ENCODE measurements around the gene HELT.

The HELT gene

GRCh38 chr4:185033950-185034349, 15.7 kb downstream of the HELT start:
- H3K36me3 ChIP-seq (ENCODE audit: control insufficient read depth, insufficient read depth, low read length), result no peaks in the 10 kb centered on the region
- H4K8ac ChIP-seq (ENCODE audit: low read depth, low read length), result no peak overlapping the region
- H3K23ac ChIP-seq (ENCODE audit: low read length), result no peak overlapping the region
- DNase-seq, result no peak
- H4K5ac ChIP-seq (ENCODE audit: low read length), result no peak overlapping the region
- no peak overlapping the region for H2BK5ac ChIP-seq (ENCODE audit: low read length)
- H3K27ac ChIP-seq (ENCODE audit: low read depth, low read length), result no peak overlapping the region
- no peak overlapping the region for H2BK120ac ChIP-seq (ENCODE audit: low read depth, low read length)
- no CpG with 5 or more reads among the region's 6 CpGs for WGBS (ENCODE audit: extremely low coverage, insufficient coverage, low lambda C conversion rate)
- H3K79me2 ChIP-seq (ENCODE audit: control insufficient read depth, insufficient read depth, low read length), result no peaks in the 10 kb centered on the region
- no peak overlapping the region for H2BK15ac ChIP-seq (replicated peaks; ENCODE audit: low read depth)
- H3K4me2 ChIP-seq (ENCODE audit: low read length), result no peak overlapping the region
- no peak overlapping the region for H3K18ac ChIP-seq (ENCODE audit: low read length)
- no peak overlapping the region for H3K56ac ChIP-seq (ENCODE audit: low read length)
- H3K27me3 ChIP-seq (ENCODE audit: insufficient read depth, low read length, poor library complexity), result peaks cover 2% of the 10 kb centered on the region
- no peak overlapping the region for H3K4ac ChIP-seq (ENCODE audit: low read depth, low read length)
- no peak overlapping the region for H2AK5ac ChIP-seq (ENCODE audit: low read length)
- H3K9ac ChIP-seq (ENCODE audit: low read length), result no peak overlapping the region
- no peak overlapping the region for H3K4me3 ChIP-seq (ENCODE audit: low read length)
- no peaks in the 10 kb centered on the region for H3K79me1 ChIP-seq (ENCODE audit: low read length)
- no peaks in the 10 kb centered on the region for H3K4me1 ChIP-seq (ENCODE audit: control insufficient read depth, low read depth, low read length)

- Histone ChIP-seq H3K27ac (ENCODE audit: low read depth, low read length) (no peak overlapping the region), H3K56ac (ENCODE audit: low read length) (no peak overlapping the region), H4K5ac (ENCODE audit: low read length) (no peak overlapping the region), H2AK5ac (ENCODE audit: low read length) (no peak overlapping the region), H3K18ac (ENCODE audit: low read length) (no peak overlapping the region), H3K36me3 (ENCODE audit: control insufficient read depth, insufficient read depth, low read length) (no peaks in the 10 kb centered on the region), H2BK120ac (ENCODE audit: low read depth, low read length) (no peak overlapping the region), H3K27me3 (ENCODE audit: insufficient read depth, low read length, poor library complexity) (no peaks in the 10 kb centered on the region), H3K79me2 (ENCODE audit: control insufficient read depth, insufficient read depth, low read length) (no peaks in the 10 kb centered on the region), H2BK15ac (replicated peaks; ENCODE audit: low read depth) (no peak overlapping the region), H2BK5ac (ENCODE audit: low read length) (no peak overlapping the region), H3K9ac (ENCODE audit: low read length) (no peak overlapping the region), H4K8ac (ENCODE audit: low read depth, low read length) (no peak overlapping the region), H3K4ac (ENCODE audit: low read depth, low read length) (no peak overlapping the region), H3K79me1 (ENCODE audit: low read length) (no peaks in the 10 kb centered on the region), H3K4me1 (ENCODE audit: control insufficient read depth, low read depth, low read length) (peaks cover 1% of the 10 kb centered on the region), H3K4me3 (ENCODE audit: low read length) (no peak overlapping the region), H3K23ac (ENCODE audit: low read length) (no peak overlapping the region), H3K4me2 (ENCODE audit: low read length) (no peak overlapping the region)
- DNase-seq, result no peak
- no CpG with 5 or more reads among the region's 2 CpGs for WGBS (ENCODE audit: extremely low coverage, insufficient coverage, low lambda C conversion rate)
Observed at GRCh38 chr4:185035284-185035683, 17.0 kb downstream of the HELT start.

GRCh38 chr4:185036019-185036418, 17.7 kb downstream of the HELT start:
- no peak overlapping the region for H2AK5ac ChIP-seq (ENCODE audit: low read length)
- H3K18ac ChIP-seq (ENCODE audit: low read length), result no peak overlapping the region
- DNase-seq, result no peak
- no peak overlapping the region for H4K8ac ChIP-seq (ENCODE audit: low read depth, low read length)
- no peak overlapping the region for H3K23ac ChIP-seq (ENCODE audit: low read length)
- no peaks in the 10 kb centered on the region for H3K79me1 ChIP-seq (ENCODE audit: low read length)
- H2BK15ac ChIP-seq (replicated peaks; ENCODE audit: low read depth), result no peak overlapping the region
- H4K5ac ChIP-seq (ENCODE audit: low read length), result no peak overlapping the region
- H3K56ac ChIP-seq (ENCODE audit: low read length), result no peak overlapping the region
- no peak overlapping the region for H2BK120ac ChIP-seq (ENCODE audit: low read depth, low read length)
- H3K4ac ChIP-seq (ENCODE audit: low read depth, low read length), result no peak overlapping the region
- no peaks in the 10 kb centered on the region for H3K36me3 ChIP-seq (ENCODE audit: control insufficient read depth, insufficient read depth, low read length)
- no peak overlapping the region for H2BK5ac ChIP-seq (ENCODE audit: low read length)
- H3K27me3 ChIP-seq (ENCODE audit: insufficient read depth, low read length, poor library complexity), result no peaks in the 10 kb centered on the region
- H3K27ac ChIP-seq (ENCODE audit: low read depth, low read length), result no peak overlapping the region
- peaks cover 1% of the 10 kb centered on the region for H3K4me1 ChIP-seq (ENCODE audit: control insufficient read depth, low read depth, low read length)
- H3K9ac ChIP-seq (ENCODE audit: low read length), result no peak overlapping the region
- no peak overlapping the region for H3K4me3 ChIP-seq (ENCODE audit: low read length)
- H3K79me2 ChIP-seq (ENCODE audit: control insufficient read depth, insufficient read depth, low read length), result no peaks in the 10 kb centered on the region
- WGBS (ENCODE audit: extremely low coverage, insufficient coverage, low lambda C conversion rate), result 100% methylated on average over 2 of the region's 6 CpGs
- no peak overlapping the region for H3K4me2 ChIP-seq (ENCODE audit: low read length)

- no peak overlapping the region for H2AK5ac ChIP-seq (ENCODE audit: low read length)
- H3K4me1 ChIP-seq (ENCODE audit: control insufficient read depth, low read depth, low read length), result peaks cover 1% of the 10 kb centered on the region
- WGBS (ENCODE audit: extremely low coverage, insufficient coverage, low lambda C conversion rate), result no CpG with 5 or more reads among the region's 6 CpGs
- H2BK120ac ChIP-seq (ENCODE audit: low read depth, low read length), result no peak overlapping the region
- peak; percentile 33 for DNase-seq
- no peak overlapping the region for H3K27ac ChIP-seq (ENCODE audit: low read depth, low read length)
- H3K18ac ChIP-seq (ENCODE audit: low read length), result no peak overlapping the region
- no peak overlapping the region for H2BK5ac ChIP-seq (ENCODE audit: low read length)
- no peak overlapping the region for H3K4me2 ChIP-seq (ENCODE audit: low read length)
- H4K8ac ChIP-seq (ENCODE audit: low read depth, low read length), result no peak overlapping the region
- H3K23ac ChIP-seq (ENCODE audit: low read length), result no peak overlapping the region
- no peak overlapping the region for H3K4ac ChIP-seq (ENCODE audit: low read depth, low read length)
- no peak overlapping the region for H3K9ac ChIP-seq (ENCODE audit: low read length)
- H2BK15ac ChIP-seq (replicated peaks; ENCODE audit: low read depth), result no peak overlapping the region
- no peak overlapping the region for H3K4me3 ChIP-seq (ENCODE audit: low read length)
- no peaks in the 10 kb centered on the region for H3K36me3 ChIP-seq (ENCODE audit: control insufficient read depth, insufficient read depth, low read length)
- no peak overlapping the region for H3K56ac ChIP-seq (ENCODE audit: low read length)
- H4K5ac ChIP-seq (ENCODE audit: low read length), result no peak overlapping the region
- no peaks in the 10 kb centered on the region for H3K27me3 ChIP-seq (ENCODE audit: insufficient read depth, low read length, poor library complexity)
- H3K79me2 ChIP-seq (ENCODE audit: control insufficient read depth, insufficient read depth, low read length), result no peaks in the 10 kb centered on the region
- no peaks in the 10 kb centered on the region for H3K79me1 ChIP-seq (ENCODE audit: low read length)
Observed at GRCh38 chr4:185036842-185037241, 18.6 kb downstream of the HELT start.

GRCh38 chr4:185039508-185040273, 21.4 kb downstream of the HELT start:
- Histone ChIP-seq H3K4me1 (ENCODE audit: control insufficient read depth, low read depth, low read length) (peaks cover 1% of the 10 kb centered on the region), H2BK15ac (replicated peaks; ENCODE audit: low read depth) (peak overlapping the region; percentile 48), H3K27me3 (ENCODE audit: insufficient read depth, low read length, poor library complexity) (no peaks in the 10 kb centered on the region), H3K56ac (ENCODE audit: low read length) (no peak overlapping the region), H4K8ac (ENCODE audit: low read depth, low read length) (no peak overlapping the region), H3K27ac (ENCODE audit: low read depth, low read length) (no peak overlapping the region), H2AK5ac (ENCODE audit: low read length) (no peak overlapping the region), H3K79me2 (ENCODE audit: control insufficient read depth, insufficient read depth, low read length) (no peaks in the 10 kb centered on the region), H2BK5ac (ENCODE audit: low read length) (no peak overlapping the region), H3K18ac (ENCODE audit: low read length) (no peak overlapping the region), H3K79me1 (ENCODE audit: low read length) (no peaks in the 10 kb centered on the region), H2BK120ac (ENCODE audit: low read depth, low read length) (no peak overlapping the region), H3K23ac (ENCODE audit: low read length) (no peak overlapping the region), H3K36me3 (ENCODE audit: control insufficient read depth, insufficient read depth, low read length) (no peaks in the 10 kb centered on the region), H3K4ac (ENCODE audit: low read depth, low read length) (no peak overlapping the region), H3K4me2 (ENCODE audit: low read length) (no peak overlapping the region), H3K4me3 (ENCODE audit: low read length) (no peak overlapping the region), H3K9ac (ENCODE audit: low read length) (no peak overlapping the region), H4K5ac (ENCODE audit: low read length) (no peak overlapping the region)
- WGBS (ENCODE audit: extremely low coverage, insufficient coverage, low lambda C conversion rate), result no CpG with 5 or more reads among the region's 15 CpGs
- DNase-seq, result peak; percentile 78

- peak overlapping the region; percentile 10 for H3K56ac ChIP-seq (ENCODE audit: low read length)
- no peak overlapping the region for H2AK5ac ChIP-seq (ENCODE audit: low read length)
- no peak overlapping the region for H3K18ac ChIP-seq (ENCODE audit: low read length)
- no CpG with 5 or more reads among the region's 5 CpGs for WGBS (ENCODE audit: extremely low coverage, insufficient coverage, low lambda C conversion rate)
- no peak overlapping the region for H3K4me3 ChIP-seq (ENCODE audit: low read length)
- no peak overlapping the region for H2BK5ac ChIP-seq (ENCODE audit: low read length)
- peaks cover 1% of the 10 kb centered on the region for H3K4me1 ChIP-seq (ENCODE audit: control insufficient read depth, low read depth, low read length)
- no peak overlapping the region for H3K9ac ChIP-seq (ENCODE audit: low read length)
- H3K79me2 ChIP-seq (ENCODE audit: control insufficient read depth, insufficient read depth, low read length), result no peaks in the 10 kb centered on the region
- no peak overlapping the region for H2BK120ac ChIP-seq (ENCODE audit: low read depth, low read length)
- H3K27me3 ChIP-seq (ENCODE audit: insufficient read depth, low read length, poor library complexity), result no peaks in the 10 kb centered on the region
- H3K36me3 ChIP-seq (ENCODE audit: control insufficient read depth, insufficient read depth, low read length), result no peaks in the 10 kb centered on the region
- H2BK15ac ChIP-seq (replicated peaks; ENCODE audit: low read depth), result no peak overlapping the region
- H3K79me1 ChIP-seq (ENCODE audit: low read length), result no peaks in the 10 kb centered on the region
- no peak overlapping the region for H3K4ac ChIP-seq (ENCODE audit: low read depth, low read length)
- DNase-seq, result peak; percentile 63
- H4K8ac ChIP-seq (ENCODE audit: low read depth, low read length), result no peak overlapping the region
- H3K4me2 ChIP-seq (ENCODE audit: low read length), result no peak overlapping the region
- no peak overlapping the region for H4K5ac ChIP-seq (ENCODE audit: low read length)
- H3K23ac ChIP-seq (ENCODE audit: low read length), result no peak overlapping the region
- H3K27ac ChIP-seq (ENCODE audit: low read depth, low read length), result no peak overlapping the region
Observed at GRCh38 chr4:185040523-185040922, 22.2 kb downstream of the HELT start.
